NCI-H1092 (cell line): ENCODE measurements around the gene PHF13.
A peak's percentile ranks its signal among the peaks of the same experiment; 100 is the strongest.

ENCODE experiments used
- DNase-seq: peaks from one replicate; lab custom pipeline; 2025; lab: John Stamatoyannopoulos, UW

Gene PHF13

GRCh38 chr1:6613361-6614018, at the start of gene PHF13:
Gene PHF13 (plus strand): TSS chr1:6613731. CDS start chr1:6614067, 336 bp downstream.
- DNase-seq: peak; percentile 100

DNA sequence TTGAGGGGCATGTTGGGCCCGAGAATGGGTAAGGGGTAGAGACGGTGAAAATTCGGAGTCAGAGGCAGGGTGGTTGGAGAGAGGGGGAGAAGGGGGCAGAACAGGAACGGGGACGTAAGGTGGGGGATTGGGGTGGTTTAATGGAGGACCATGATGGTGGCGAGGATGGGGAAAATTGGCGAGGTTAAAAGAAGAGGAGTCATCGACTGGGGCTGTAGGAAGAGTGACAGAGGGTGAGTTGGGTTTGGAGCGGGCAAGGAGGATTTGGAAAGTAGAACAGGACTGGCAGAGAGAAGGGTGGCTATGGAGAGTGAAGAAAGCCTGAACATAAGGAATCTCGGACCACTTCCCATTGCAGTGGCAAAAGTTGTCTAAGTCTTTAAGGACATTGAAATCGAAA, 44.5 kb upstream of the PHF13 start:
- no peak for DNase-seq

- DNase-seq: no peak
Measured at GRCh38 chr1:6570100-6570499, 43.4 kb upstream of the PHF13 start.

GRCh38 chr1:6570987-6571386, 42.5 kb upstream of the PHF13 start:
- DNase-seq: no peak

DNA sequence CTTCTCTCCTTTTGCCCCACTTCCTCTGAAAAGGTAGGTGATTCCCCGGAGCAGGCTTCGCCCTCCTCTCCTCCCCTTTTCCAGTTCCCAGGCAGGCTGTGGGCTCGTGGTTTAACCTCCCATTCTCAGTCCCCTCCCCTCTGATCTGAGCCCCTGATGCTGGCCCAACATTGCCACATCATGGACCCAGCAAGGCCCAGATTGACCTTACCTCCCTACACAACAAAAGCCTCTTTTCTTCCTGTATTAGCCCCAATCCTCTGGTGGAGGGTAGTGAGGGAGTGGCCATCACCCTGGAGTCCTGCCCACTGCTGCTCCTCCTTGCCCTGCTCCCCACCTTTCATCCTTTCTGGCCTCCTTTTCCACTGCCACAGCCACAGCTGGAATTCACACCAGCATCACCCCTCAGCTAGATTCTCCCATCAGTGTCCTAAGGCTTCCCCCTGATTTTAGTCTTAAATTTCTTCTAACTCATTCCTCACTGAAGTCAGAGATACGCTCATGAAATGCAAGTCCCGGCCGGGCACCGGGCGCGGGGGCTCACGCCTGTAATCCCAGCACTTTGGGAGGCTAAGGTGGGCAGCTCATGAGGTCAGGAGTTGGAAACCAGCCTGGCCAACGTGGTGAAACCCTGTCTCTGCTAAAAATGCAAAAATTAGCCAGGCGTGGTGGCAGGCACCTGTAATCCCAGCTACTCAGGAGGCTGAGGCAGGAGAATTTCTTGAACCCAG, 40.7 kb upstream of the PHF13 start:
- DNase-seq: no peak

DNA sequence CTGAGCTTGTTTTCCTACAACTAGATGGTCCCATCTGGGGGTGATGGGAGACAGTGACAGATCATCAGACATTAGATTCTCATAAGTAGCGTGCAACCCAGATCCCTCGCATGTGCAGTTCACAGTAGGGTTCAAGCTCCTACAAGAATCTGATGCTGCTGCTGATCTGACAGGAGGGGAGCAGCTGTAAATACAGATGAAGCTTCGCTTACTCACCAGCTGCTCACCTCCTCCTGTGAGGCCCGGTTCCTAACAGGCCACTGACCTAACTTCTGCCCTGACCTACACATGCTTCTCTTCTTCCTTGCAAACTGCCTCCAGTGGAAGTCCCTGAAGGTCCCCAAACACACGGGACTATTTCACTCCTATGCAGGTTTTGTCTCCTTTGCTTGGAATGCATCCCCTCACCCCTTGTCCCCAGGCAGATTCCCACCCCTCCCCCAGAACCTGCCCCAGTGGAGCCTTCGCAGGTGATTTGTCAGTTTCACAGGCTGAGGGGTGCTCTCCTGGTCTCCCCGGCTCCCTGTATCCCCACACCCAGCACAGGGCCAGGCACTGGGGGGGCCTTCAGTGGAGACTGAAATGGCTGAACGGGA, 39.4 kb upstream of the PHF13 start:
- no peak for DNase-seq

DNA sequence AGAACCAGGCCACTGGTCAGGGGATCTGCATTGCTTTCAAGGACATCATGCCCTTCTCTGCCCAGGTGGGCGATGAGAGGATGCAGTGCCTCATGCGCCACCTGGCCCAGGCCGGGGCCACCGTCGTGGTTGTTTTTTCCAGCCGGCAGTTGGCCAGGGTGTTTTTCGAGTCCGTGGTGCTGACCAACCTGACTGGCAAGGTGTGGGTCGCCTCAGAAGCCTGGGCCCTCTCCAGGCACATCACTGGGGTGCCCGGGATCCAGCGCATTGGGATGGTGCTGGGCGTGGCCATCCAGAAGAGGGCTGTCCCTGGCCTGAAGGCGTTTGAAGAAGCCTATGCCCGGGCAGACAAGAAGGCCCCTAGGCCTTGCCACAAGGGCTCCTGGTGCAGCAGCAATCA, 38.7 kb upstream of the PHF13 start:
- no peak for DNase-seq

DNA sequence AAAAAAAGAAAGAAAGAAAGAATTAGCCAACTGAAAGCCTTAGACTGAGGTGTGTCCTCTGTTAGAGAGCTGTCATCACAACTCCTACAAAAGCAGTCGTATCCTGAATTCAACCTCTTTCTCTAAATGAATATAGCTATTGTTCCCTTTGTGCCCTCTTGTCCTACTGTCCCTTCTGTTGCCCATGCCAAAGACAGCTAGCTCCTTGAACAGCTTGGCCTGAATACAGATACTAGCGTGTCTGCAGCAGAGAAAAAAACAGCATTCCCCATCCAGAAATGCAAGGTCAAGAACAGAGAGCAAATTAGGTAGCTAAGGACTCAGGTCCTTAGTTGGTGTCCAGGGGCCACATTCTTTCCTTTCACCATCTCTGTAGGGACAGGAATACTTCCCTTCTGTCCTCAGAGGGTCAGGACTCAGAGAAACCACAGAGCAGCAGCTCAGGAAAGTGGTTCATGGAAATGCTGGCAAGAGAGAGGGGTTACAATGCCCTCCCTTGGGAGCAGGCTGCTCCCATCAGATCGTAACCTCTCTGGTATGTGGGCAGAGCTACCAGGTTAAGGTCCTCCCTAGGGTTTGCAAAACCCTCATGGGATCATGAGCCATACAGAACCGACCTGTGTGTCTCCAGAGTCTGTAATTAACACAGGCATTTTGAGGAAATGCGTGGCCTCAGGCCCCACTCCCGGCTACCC, 35.6 kb upstream of the PHF13 start:
- DNase-seq: no peak

- DNase-seq: no peak
Measured at GRCh38 chr1:6578624-6579373, 34.7 kb upstream of the PHF13 start.

GRCh38 chr1:6579374-6580118, 34.0 kb upstream of the PHF13 start, which contains the start of gene ZBTB48:
Gene ZBTB48 (plus strand): TSS chr1:6579994. CDS start chr1:6580610, 616 bp downstream.
- DNase-seq: peak; percentile 100

- no peak for DNase-seq
Measured at GRCh38 chr1:6580119-6580592, 33.4 kb upstream of the PHF13 start.

GRCh38 chr1:6580593-6581409, 32.7 kb upstream of the PHF13 start:
- no peak for DNase-seq

DNA sequence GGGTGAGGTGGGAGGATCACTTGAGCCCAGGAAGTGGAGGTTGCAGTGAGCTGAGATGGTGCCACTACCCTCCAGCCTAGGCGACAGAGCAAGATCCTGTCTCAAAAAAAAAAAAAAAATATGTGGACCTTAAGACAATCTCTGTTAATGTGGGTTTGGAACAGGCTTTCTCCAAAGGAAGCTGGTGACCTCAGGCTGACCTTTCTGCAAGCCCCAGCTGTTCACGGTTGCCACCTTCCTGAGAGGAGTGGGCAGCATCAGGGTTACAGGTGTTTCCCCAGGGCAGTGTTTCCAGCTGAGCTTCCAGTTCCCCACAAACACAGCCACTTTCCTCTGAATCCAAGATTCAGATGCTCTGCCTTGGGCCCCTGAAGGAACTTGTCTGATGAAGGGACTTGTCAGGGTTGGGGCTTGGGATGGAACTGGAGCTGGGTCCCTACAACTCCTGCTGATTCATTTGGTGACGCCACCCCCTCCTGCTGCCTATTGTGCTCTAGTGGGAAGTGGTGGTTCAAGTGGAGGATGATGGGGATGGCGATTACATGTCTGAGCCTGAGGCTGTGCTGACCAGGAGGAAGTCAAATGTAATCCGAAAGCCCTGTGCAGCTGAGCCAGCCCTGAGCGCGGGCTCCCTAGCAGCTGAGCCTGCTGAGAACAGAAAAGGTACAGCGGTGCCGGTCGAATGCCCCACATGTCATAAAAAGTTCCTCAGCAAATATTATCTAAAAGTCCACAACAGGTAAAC, 31.8 kb upstream of the PHF13 start:
- DNase-seq: no peak

- no peak for DNase-seq
Measured at GRCh38 chr1:6582370-6582769, 31.2 kb upstream of the PHF13 start.

GRCh38 chr1:6584126-6585080, 29.1 kb upstream of the PHF13 start:
- DNase-seq: no peak

DNA sequence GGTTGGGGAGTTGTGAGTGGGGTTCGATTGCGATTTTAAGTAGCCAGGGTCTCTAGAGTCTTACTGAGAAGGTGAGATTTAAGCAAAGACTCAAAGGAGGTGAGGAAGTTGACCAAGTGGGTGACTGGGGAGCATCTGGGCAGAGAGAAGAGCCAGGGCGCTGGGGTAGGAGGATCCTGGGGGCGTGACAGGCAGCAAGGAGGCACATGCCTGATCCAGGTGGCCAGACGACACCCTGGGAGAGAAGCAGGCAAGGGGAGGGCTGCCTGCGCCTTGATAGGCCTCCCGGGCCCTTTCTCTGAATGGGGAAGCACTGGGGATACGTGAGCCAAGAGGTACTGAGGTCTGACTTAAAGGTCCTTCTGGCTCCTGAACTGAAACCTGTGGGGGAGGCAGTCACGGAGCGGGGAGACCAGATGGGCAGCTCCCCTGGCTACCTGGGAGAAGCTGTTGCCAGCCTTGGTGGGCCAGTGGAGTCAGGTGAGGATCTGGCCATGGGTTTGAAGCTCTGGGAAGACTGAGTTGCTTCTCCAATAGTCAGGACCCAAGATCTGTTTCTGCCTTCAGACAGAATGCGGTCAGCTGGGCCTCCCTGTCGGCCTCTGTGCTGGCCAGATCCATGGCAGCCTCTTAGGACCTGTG, 28.3 kb upstream of the PHF13 start:
- no peak for DNase-seq

GRCh38 chr1:6585841-6586240, 27.7 kb upstream of the PHF13 start:
- no peak for DNase-seq

GRCh38 chr1:6586404-6586816, 27.1 kb upstream of the PHF13 start:
- no peak for DNase-seq
